PC-9 (cell line): ENCODE measurements around the gene IER3. TPM values are rescaled to one million over a fixed set of nuclear protein-coding genes. Genes with fewer than 3 reads are reported as not detected.

Experiments
- BruUV-seq: library from RNA; stranded (reverse); fragments of 400-500 nt; replicated peaks from 2 replicates; lab custom pipeline; 2021; lab: Mats Ljungman, UMichigan
- CTCF ChIA-PET: fragments of 300-600 bp; sonication (Branson Sonifier 250); formaldehyde crosslinking; loops from one replicate; lab custom pipeline; 2022; ENCODE audit warnings: antibody characterized with exemption; lab: Charles Lee
- POLR2A ChIA-PET: fragments of 300-600 bp; sonication (Branson Sonifier 250); formaldehyde crosslinking; loops from one replicate; lab custom pipeline; 2022; ENCODE audit warnings: antibody characterized with exemption; ENCODE audit not compliant: unreplicated experiment; lab: Charles Lee
- DNase-seq, 2 experiments: peaks; one replicate each; pipeline versions ENCODE4 v3.0.0 to v3.0.0-alpha.2; 2015 to 2022; ENCODE audit warnings: mixed read lengths in 1 of 2
- H2AFZ ChIP-seq: fragments of 200-600 bp; sonication (generic); 2 replicates; pipeline ENCODE4 v1.8.1; 2017; ENCODE audit warnings: antibody characterized with exemption
- H3F3A ChIP-seq: fragments of 200-600 bp; sonication (generic); 2 replicates; pipeline ENCODE4 v1.8.1; 2017; ENCODE audit warnings: antibody characterized with exemption, mild to moderate bottlenecking, low read depth; ENCODE audit not compliant: insufficient read depth
- H3K27ac ChIP-seq: fragments of 200-600 bp; sonication (generic); 2 replicates; pipeline ENCODE4 v1.6.1; 2016; ENCODE audit warnings: mixed run types
- H3K27me3 ChIP-seq: fragments of 200-600 bp; sonication (generic); 2 replicates; pipeline ENCODE4 v1.6.1; 2016; ENCODE audit warnings: low read depth, mixed run types; ENCODE audit not compliant: insufficient read depth
- H3K36me3 ChIP-seq: fragments of 200-600 bp; sonication (generic); 2 replicates; pipeline ENCODE4 v1.6.1; 2016; ENCODE audit warnings: low read depth, mixed run types
- H3K4me1 ChIP-seq: fragments of 200-600 bp; sonication (generic); replicated peaks from 2 replicates; pipeline ENCODE4 v1.6.1; 2016; ENCODE audit warnings: mixed run types; ENCODE audit not compliant: insufficient read depth
- H3K4me2 ChIP-seq: fragments of 200-600 bp; sonication (generic); 2 replicates; pipeline ENCODE4 v1.6.1; 2017; ENCODE audit warnings: mixed run types
- H3K4me3 ChIP-seq: fragments of 200-600 bp; sonication (generic); 2 replicates; pipeline ENCODE4 v1.6.1; 2016; ENCODE audit warnings: mixed run types
- H3K79me2 ChIP-seq: fragments of 200-600 bp; sonication (generic); 2 replicates; pipeline ENCODE4 v1.6.1; 2017; ENCODE audit warnings: low read depth, mixed run types
- H3K9me2 ChIP-seq: fragments of 200-600 bp; sonication (generic); 2 replicates; pipeline ENCODE4 v1.8.1; 2017; ENCODE audit warnings: mild to moderate bottlenecking; ENCODE audit not compliant: insufficient read depth
- H3K9me3 ChIP-seq: fragments of 200-600 bp; sonication (generic); 2 replicates; pipeline ENCODE4 v1.8.1; 2016; ENCODE audit warnings: low read depth; ENCODE audit not compliant: insufficient read depth
- H4K20me1 ChIP-seq: fragments of 200-600 bp; sonication (generic); 2 replicates; pipeline ENCODE4 v1.8.1; 2017; ENCODE audit not compliant: insufficient read depth
- CTCF ChIP-seq: fragments of 200-600 bp; sonication (generic); conservative IDR thresholded peaks from 2 replicates; pipeline ENCODE4 v1.6.1; 2017; ENCODE audit warnings: mixed run types, antibody characterized with exemption, mild to moderate bottlenecking, moderate library complexity
- EZH2 ChIP-seq: fragments of 200-600 bp; sonication (generic); IDR thresholded peaks from 2 replicates; pipeline ENCODE4 v1.8.0; 2017; ENCODE audit warnings: antibody characterized with exemption, low read depth
- intact Hi-C: fragments of 100-400 bp; cut with micrococcal nuclease; formaldehyde crosslinking; loops from one replicate; pipeline ENCODE4 v1.10.0; 2022; ENCODE audit not compliant: unreplicated experiment
- total RNA-seq: library from RNA; stranded (reverse); gene quantifications from 2 replicates; pipeline ENCODE4 v1.2.3, GENCODE V29; 2021

Gene IER3
- total RNA-seq, 1 experiment from 2014 or later, result 117 TPM

GRCh38 chr6:30769088-30769852 lies 24.9 kb upstream of the IER3 start:
- TF ChIP-seq EZH2 (no peak), CTCF (no peak)
- H3K4me3 ChIP-seq, result peak overlapping the region; percentile 41; the same call in 1 of the 2 replicates
- peak; percentile 92 for DNase-seq
- peaks cover 56% of the 10 kb centered on the region for H3K4me1 ChIP-seq
- no peaks in the 10 kb centered on the region for H3K9me3 ChIP-seq
- intact Hi-C loops, result loop anchor here (1.0 to 2.0 kb wide), 2 partner anchors 14 to 17 kb away; no protein-coding TSS in a partner anchor
- H3K36me3 ChIP-seq, result no peaks in the 10 kb centered on the region
- ChIA-PET CTCF (interaction anchor here (0.5 to 2.3 kb wide), 4 partner anchors 17 to 273 kb away, joined by 3 to 12 read pairs (median 4); no protein-coding TSS in a partner anchor), POLR2A (interaction anchor here (0.6 to 1.9 kb wide), 6 partner anchors 12 to 164 kb away, joined by 3 to 14 read pairs (median 4); no protein-coding TSS in a partner anchor)
- H3K4me2 ChIP-seq, result peak overlapping the region; percentile 73
- no peaks in the 10 kb centered on the region for H3K79me2 ChIP-seq
- no peaks in the 10 kb centered on the region for H4K20me1 ChIP-seq
- TSS peak; percentile 92 for BruUV-seq
- H3F3A ChIP-seq, result peaks cover 50% of the 10 kb centered on the region
- H2AFZ ChIP-seq, result no peak overlapping the region
- H3K9me2 ChIP-seq, result no peaks in the 10 kb centered on the region
- H3K27me3 ChIP-seq, result no peaks in the 10 kb centered on the region
- peak overlapping the region; percentile 94 for H3K27ac ChIP-seq

GRCh38 chr6:30768634-30769087 lies 24.3 kb upstream of the IER3 start:
- H3K4me2 ChIP-seq, result peak overlapping the region; percentile 73
- H3K4me1 ChIP-seq, result peaks cover 62% of the 10 kb centered on the region
- H3K27ac ChIP-seq, result peak overlapping the region; percentile 94
- TF ChIP-seq EZH2 (no peak), CTCF (no peak)
- no peak for DNase-seq
- H3K9me3 ChIP-seq, result no peaks in the 10 kb centered on the region
- peak overlapping the region; percentile 41; the same call in 1 of the 2 replicates for H3K4me3 ChIP-seq
- intact Hi-C loops, result loop anchor here (1.0 to 2.0 kb wide), 2 partner anchors 14 to 16 kb away; no protein-coding TSS in a partner anchor
- no peaks in the 10 kb centered on the region for H3K27me3 ChIP-seq
- H4K20me1 ChIP-seq, result no peaks in the 10 kb centered on the region
- H3K79me2 ChIP-seq, result no peaks in the 10 kb centered on the region
- H3K36me3 ChIP-seq, result no peaks in the 10 kb centered on the region
- BruUV-seq, result no TSS peak
- ChIA-PET POLR2A (interaction anchor here (0.8 to 1.9 kb wide), 3 partner anchors 13 to 50 kb away, joined by 4 to 14 read pairs (median 5); no protein-coding TSS in a partner anchor), CTCF (interaction anchor here (0.5 to 2.3 kb wide), 5 partner anchors 14 to 272 kb away, joined by 3 to 12 read pairs (median 4); no protein-coding TSS in a partner anchor)
- H3F3A ChIP-seq, result peaks cover 56% of the 10 kb centered on the region
- no peaks in the 10 kb centered on the region for H3K9me2 ChIP-seq
- H2AFZ ChIP-seq, result no peak overlapping the region

- Histone ChIP-seq H4K20me1 (no peaks in the 10 kb centered on the region), H3K36me3 (no peaks in the 10 kb centered on the region), H3K27ac (peak overlapping the region; percentile 94), H3K4me1 (peaks cover 69% of the 10 kb centered on the region), H3K9me3 (no peaks in the 10 kb centered on the region), H3K4me2 (peak overlapping the region; percentile 73), H3K79me2 (no peaks in the 10 kb centered on the region), H3K9me2 (no peaks in the 10 kb centered on the region), H3F3A (peaks cover 63% of the 10 kb centered on the region), H3K27me3 (no peaks in the 10 kb centered on the region), H2AFZ (no peak overlapping the region), H3K4me3 (no peak overlapping the region)
- intact Hi-C loops, result loop anchor here (2.0 kb wide), 1 partner anchor 15 kb away; no protein-coding TSS in a partner anchor
- no peak for TF ChIP-seq EZH2
- TF ChIP-seq CTCF, result no peak
- no peak for DNase-seq
- POLR2A ChIA-PET, result no interaction called here
- no TSS peak for BruUV-seq
- CTCF ChIA-PET, result interaction anchor here (1.0 kb wide), 1 partner anchor 13 kb away, joined by 4 read pairs; no protein-coding TSS in a partner anchor
Measured at GRCh38 chr6:30767944-30768301, 23.6 kb upstream of the IER3 start.
